Stimulated activated CD8-positive, alpha-beta memory T cell treated with anti-CD3 and anti-CD28 coated beads, Interleukin-12 subunit alpha, Interleukin-12 subunit beta, amount 100 ng/mL, for 24 hours (primary cell): ENCODE results near the gene CEP126.

Experiments
- DNase-seq: peaks from one replicate; pipeline ENCODE4 v3.0.0-alpha.2; 2020; ENCODE audit errors: extremely low read depth

Gene CEP126

GRCh38 chr11:101914738-101915426, at the start of gene CEP126:
TSS of gene CEP126 (plus strand) at chr11:101915010. CDS start at chr11:101915285, 275 bp downstream.
- peak; percentile 83 for DNase-seq

GRCh38 chr11:101866619-101867491, 48.0 kb upstream of the CEP126 start:
- no peak for DNase-seq

- no peak for DNase-seq
Measured at GRCh38 chr11:101867951-101868350, 46.9 kb upstream of the CEP126 start.

- no peak for DNase-seq
Measured at GRCh38 chr11:101870510-101870909, 44.3 kb upstream of the CEP126 start.

- no peak for DNase-seq
Measured at GRCh38 chr11:101872171-101872882, 42.5 kb upstream of the CEP126 start.

- DNase-seq = no peak
Measured at GRCh38 chr11:101880222-101880621, 34.6 kb upstream of the CEP126 start.

- DNase-seq = no peak
Measured at GRCh38 chr11:101881586-101881985, 33.2 kb upstream of the CEP126 start.

GRCh38 chr11:101885631-101886030, 29.2 kb upstream of the CEP126 start:
- DNase-seq = no peak

GRCh38 chr11:101889767-101890166, 25.0 kb upstream of the CEP126 start:
- DNase-seq = no peak

GRCh38 chr11:101894505-101894904, 20.3 kb upstream of the CEP126 start:
- DNase-seq = no peak

- DNase-seq = no peak
Measured at GRCh38 chr11:101907815-101908214, 7.0 kb upstream of the CEP126 start.

- no peak for DNase-seq
Measured at GRCh38 chr11:101909087-101909486, 5.7 kb upstream of the CEP126 start.

- DNase-seq = no peak
Measured at GRCh38 chr11:101912823-101913284, 2.0 kb upstream of the CEP126 start.

GRCh38 chr11:101913656-101914055, 1.2 kb upstream of the CEP126 start:
- DNase-seq = no peak

- no peak for DNase-seq
Measured at GRCh38 chr11:101914341-101914737, 471 bp upstream of the CEP126 start.

- DNase-seq = no peak
Measured at GRCh38 chr11:101915791-101916291, 1.0 kb downstream of the CEP126 start.

- DNase-seq = no peak
Measured at GRCh38 chr11:101916422-101916821, 1.6 kb downstream of the CEP126 start, which contains the start of gene ANGPTL5. TSS of gene ANGPTL5 (minus strand) at chr11:101916522. CDS start at chr11:101907909, 8,613 bp downstream.

- DNase-seq = no peak
Measured at GRCh38 chr11:101917226-101917625, 2.4 kb downstream of the CEP126 start.

GRCh38 chr11:101920992-101921391, 6.2 kb downstream of the CEP126 start:
- no peak for DNase-seq

GRCh38 chr11:101923554-101923953, 8.7 kb downstream of the CEP126 start:
- no peak for DNase-seq

- no peak for DNase-seq
Measured at GRCh38 chr11:101929294-101929915, 14.6 kb downstream of the CEP126 start.
